Putamen (tissue), 1 donor: ENCODE results near the gene COLEC11.
"Not testable (repeated sequence)": the region's sequence is repeated elsewhere in the genome, so short reads cannot be mapped to it uniquely, and the experiment has no call there.

ENCODE experiments used
- DNase-seq: peaks from one replicate; pipeline ENCODE4 v3.0.0-alpha.2; 2016; ENCODE audit warnings: low spot score

Gene COLEC11

DNA sequence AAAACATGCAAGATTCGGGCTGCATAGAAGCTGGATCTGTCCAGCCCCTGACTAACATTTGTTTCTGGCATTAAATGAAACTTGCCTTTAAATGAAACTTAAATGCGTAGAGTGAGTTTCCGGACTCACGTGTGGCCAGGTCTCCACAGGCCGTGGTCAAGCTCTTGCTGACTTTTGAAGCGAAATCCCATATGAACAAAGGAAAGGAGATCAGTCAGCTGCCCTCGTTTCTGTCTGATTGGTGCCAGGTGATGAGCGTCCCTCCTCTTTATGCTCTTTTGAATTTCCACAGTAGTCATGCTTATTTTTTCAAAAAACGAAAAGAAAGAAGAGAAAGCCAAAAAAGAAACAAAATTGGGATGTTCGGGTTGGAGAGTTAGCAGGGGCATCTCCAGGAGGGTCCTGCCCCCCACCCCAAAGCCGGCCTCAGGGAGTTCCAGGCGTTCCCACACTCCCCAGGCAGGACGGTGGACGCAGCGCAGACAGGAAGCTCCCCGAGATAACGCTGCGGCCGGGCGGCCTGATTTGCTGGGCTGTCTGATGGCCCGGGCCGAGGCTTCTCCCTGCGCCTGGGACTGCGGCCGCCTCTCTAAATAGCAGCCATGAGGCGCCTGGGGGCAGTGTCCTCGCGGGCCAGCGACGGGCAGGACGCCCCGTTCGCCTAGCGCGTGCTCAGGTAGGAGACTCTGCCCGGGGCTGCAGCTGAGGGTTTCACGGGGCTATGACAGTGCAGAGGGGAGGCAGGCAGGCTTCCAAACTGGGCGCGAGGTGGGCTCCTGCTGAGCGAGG lies at the start of gene COLEC11:
Gene COLEC11 (plus strand): TSS at position 620 of the 789 bp plus-strand sequence. CDS start 9,229 bp downstream, outside the sequence.
- no peak for DNase-seq

DNA sequence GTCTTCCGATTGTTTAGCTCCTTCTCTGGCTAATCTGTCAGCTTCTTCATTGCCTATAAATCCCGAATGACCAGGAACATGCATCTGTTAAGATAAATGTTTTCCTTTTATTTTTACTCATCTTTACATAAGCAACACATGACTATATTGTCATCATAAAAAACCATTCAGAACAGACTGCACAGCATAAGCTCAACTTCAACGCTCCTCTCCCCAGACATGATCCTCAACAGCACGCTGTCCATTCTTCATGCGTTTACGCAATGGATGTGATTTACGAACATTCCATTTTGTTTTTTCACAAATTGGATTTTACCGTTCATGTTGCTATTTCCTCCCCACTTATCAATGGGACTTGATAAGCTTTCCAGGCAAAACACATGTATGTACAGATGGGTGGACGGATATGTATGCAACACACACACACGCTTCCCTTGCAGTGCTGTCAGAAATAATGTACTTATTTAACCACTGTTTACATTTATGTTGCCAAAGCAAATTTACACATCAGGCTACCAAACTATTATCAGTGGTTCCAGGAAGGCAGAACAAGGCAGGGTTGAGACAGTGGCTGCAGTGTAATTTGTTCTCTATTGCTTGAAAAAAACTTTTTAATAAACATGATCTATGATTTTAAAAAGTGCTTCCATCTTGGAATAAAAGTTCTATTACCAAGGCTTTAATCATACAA lies 49.0 kb upstream of the COLEC11 start:
- no peak for DNase-seq

DNA sequence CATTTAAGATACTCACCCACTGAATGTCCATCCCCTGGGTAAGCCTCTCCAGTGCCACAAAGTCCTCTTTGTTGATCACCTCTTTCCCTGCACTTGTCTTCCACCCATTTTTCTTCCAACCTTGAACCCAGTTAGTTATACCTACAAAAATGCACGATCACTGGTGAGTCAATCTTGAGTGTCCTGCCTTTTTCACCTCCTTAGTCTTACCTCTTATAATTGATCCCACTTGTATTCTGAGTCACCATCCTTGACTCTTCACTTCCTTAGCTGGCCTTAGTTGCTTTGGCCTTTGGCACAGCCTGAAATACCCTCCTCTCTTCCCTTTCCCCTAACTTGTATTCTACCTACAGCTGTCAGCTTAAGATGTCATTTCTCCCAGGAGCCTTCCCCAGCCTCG lies 47.0 kb upstream of the COLEC11 start:
- no peak for DNase-seq

DNA sequence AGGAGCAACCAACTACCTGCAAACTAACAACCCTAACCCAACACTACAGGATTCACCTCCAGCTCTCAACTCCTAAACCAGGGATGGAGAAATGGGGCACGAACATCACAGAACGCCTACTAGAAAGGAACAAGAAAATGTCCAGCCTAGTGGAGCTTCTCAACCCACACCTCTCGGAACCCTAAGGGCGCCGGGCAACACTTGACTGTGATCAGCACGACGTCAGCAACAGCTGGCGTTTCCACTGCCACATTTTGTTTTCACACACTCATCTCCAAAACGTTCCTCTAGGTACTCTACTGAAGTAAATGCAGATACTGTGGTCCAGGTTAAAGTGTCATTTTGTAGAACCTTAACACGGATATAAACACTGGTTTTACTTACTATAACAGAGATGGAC lies 41.0 kb upstream of the COLEC11 start:
- DNase-seq = no peak

DNA sequence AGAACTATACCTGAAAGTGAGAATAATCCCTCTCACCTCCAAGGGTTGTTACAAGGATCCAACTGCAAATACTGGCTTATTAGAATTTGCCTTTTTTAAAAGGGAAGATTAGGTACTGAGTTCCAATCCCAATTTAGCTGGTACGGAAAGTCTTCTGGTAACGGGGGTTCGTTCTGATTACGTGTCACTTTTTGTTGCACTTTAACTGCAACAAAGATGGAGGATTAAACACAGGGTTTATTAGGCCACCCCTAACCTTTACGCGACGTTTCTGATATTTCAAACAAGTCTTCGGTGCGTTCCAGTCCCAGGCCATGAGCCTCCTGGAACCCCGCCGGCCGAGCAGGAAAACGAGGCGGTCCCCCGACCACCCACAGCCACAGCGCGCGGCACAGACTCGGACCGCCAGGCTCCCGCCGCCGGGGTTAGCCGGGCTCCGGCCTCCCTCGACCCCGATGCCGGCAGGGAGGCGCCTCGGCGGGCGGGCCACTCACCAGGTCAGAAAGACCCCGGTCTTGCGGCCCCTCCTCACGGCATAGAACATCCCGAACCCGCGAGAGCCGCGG lies 37.2 kb upstream of the COLEC11 start:
- no peak for DNase-seq

DNA sequence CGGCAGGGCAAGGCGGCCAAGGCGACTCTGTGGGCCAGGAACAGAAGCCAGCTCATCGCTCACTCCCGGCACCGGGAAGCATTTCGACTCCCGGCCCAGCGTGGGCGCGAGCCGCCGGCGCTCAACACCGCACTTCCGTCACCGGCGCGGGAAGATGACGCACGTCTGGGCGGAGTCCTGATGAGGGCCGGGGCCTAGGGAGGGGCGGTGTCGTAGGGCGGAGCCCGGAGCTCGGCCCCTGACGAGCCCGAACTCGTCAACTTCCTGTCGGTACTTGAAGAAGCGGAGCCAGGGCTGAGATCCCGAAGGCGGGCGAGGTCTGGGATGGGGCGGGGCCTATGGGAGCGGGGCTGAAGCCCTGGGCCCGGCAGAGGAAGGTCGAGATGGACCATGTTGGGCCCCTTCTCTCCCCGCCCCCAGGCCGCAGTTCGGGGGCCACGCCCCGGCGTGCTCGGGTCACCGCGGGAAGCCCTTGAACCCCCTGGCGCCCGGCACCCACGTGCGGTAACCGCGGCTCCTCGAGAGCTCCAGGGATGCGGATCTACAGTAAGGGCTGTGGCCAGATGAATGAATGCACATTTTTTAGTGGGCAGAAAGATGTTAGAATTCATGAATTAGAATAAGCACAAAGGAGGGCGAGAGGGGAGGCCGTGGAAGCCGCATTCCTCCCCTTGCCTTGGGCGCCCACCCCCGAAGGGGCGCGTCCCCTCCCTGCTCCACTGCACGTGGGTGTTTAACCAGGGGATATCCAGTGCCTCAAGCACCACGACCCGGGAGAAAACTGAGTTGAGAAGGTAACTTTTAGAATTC lies 36.5 kb upstream of the COLEC11 start, which contains the start of gene RNASEH1:
Gene RNASEH1 (minus strand): TSS at position 129 of the 810 bp plus-strand sequence. CDS start 73 bp downstream, at position 56.
- DNase-seq = peak; percentile 97

DNA sequence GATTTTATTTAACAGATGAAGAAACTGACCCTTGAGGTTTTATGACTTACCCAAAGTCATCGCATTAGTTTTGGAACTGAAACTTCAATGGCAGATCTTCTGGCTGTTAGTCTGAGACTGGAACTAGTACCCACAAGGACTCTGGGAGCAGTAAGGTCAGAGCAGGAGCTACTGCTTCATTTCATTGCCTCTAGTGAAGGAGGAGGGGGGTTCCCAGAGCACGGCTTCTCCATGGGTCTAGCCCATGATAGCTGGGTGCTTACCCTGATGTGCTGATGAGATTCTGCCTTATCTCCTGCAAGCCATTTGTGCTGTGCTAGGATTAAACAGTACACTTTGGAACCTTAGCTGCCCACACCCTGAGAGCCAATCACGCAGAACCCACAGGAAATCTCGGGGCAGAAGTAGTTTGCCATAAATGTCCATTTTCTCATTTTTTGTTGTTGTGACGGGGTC lies 31.4 kb upstream of the COLEC11 start:
- DNase-seq = no peak

DNA sequence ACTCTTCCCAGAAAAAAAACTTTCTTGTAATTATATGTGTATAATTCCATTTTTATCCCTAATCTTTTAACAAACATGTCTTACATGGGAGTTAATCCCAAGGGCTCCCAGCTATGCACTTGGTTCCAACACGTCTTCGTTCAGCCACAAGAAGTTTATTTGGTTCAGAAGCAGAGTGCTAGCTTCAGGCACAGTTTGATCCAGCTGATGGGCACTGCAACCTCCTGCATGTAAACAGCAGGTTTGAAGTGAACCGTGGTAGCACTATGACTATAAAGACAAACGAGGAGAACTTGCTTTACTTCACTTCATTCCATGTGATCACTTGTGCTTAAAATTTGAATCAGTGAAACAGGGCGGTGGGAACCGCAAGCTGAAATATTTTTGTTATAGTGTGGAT lies 29.8 kb upstream of the COLEC11 start:
- no peak for DNase-seq

DNA sequence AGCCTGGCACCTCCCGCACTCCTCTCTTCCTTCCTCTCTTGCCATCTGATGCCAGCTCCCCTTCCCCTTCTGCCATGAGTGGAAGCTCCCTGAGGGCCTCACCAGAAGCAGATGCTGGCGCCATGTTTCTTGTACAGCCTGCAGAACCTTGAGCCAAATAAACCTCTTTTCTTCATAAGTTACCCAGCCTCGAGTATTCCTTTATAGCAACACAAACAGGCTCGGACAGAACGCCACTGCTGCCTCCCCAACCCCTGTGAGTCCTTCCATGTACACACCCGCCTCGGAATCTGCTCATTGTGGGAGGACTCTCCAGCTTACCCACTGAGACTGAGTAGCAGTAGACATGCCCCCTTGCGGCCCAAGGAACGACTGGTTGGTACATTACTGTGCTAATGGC lies 28.1 kb upstream of the COLEC11 start:
- DNase-seq = no peak

DNA sequence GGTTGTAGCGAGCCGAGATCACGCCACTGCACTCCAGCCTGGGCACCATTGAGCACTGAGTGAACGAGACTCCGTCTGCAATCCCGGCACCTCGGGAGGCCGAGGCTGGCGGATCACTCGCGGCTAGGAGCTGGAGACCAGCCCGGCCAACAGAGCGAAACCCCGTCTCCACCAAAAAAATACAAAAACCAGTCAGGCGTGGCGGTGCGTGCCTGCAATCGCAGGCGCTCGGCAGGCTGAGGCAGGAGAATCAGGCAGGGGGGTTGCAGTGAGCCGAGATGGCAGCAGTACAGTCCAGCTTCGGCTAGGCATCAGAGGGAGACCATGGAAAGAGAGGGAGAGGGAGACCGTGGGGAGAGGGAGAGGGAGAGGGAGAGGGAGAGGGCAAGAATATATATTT lies 25.3 kb upstream of the COLEC11 start:
- DNase-seq = not testable (repeated sequence)

DNA sequence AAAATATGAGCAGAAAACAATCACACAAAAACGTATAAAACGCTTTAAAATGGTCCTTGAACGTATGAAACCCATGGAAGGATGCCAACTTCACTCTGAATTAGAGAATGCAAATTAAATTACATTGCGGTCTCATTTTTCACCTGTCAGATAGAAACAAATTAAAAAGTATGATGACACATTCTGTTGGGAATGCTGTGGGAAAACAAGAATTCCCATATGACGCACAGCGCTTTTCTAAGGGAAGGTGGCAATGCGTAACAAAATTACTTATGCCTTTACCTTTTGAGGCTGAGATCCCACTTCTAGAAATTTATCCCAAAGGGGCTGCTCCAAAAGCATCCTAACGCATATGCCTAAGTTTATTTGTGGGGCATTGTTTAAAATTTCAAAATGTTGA lies 23.6 kb upstream of the COLEC11 start:
- DNase-seq = no peak

DNA sequence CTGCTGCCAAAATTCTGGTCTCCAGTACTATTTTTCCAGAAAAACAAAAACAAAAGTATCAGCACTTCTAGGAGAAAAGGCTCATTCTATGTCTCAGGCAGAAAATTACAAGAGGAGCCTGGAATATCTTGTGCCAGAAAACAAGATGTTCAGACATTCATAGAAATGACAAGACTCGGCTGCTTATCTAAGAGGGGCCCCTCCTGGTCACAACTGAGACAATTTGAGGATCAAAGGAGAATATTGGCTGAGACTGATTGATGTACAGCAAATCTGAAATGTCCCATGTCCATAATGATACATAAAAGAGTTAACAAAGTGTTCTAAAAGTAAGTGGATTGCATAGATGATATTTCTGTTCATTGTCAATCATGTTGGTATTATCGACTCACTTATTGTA lies 22.3 kb upstream of the COLEC11 start:
- no peak for DNase-seq

DNA sequence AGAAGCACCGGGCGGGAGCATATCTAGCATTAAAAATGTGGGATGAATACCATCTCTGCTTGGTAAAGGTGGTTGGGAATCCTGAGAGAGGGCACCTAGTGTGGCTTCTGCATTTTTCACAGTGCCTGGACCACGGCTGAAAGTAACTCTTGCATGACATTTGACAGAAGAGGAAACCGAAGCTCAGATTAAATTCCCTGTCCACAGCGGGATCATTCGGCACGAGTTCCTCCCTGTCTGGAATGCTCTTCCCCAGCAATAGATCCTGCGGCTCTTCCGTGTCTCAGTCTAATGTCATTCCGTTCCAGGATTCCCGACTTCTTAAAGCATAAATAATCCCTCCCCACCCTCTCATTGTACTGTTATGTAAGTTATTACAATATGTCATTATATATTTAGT lies 20.8 kb upstream of the COLEC11 start:
- DNase-seq = no peak

DNA sequence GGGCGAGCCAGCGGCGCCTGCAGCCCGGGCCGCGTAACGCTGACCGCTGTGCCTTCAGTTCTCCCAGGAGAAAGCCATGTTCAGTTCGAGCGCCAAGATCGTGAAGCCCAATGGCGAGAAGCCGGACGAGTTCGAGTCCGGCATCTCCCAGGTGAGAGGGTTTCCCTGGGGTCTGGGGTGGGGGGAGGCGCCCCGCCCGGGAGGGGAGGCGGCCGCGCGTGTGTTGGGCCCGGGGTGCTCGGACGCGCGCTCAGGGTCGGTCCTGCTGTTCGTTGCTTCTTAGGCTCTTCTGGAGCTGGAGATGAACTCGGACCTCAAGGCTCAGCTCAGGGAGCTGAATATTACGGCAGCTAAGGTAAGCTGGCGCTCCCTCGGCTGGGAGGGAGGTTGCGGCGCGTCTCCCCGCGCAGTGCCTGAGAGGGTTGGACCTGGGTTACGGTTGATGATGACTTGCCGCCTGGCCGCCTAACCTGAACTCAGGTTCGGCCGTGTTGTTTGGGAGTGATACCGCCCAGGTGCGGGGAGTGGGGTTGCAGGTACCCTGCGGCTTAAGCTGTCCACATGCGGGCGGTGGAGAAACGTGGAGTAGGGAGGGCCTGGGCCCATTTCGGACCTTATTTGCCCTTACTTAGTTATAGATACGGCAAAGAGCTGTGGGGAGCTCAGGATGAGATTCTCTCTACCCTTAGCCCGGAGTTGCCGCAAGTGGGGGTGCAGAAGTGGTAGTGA lies 19.2 kb upstream of the COLEC11 start:
- DNase-seq = no peak

DNA sequence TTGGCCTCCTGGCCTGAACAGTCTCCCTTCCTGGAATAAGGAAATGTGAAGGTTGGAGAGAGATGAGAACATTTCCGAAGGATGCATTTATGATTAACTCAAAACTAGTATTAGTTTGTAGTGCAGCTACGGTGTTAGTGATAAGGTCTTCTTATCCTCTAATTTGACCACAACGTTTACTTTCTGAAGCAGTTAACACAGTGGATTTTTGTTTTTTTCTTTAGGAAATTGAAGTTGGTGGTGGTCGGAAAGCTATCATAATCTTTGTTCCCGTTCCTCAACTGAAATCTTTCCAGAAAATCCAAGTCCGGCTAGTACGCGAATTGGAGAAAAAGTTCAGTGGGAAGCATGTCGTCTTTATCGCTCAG lies 18.7 kb upstream of the COLEC11 start:
- DNase-seq = not testable (repeated sequence)

DNA sequence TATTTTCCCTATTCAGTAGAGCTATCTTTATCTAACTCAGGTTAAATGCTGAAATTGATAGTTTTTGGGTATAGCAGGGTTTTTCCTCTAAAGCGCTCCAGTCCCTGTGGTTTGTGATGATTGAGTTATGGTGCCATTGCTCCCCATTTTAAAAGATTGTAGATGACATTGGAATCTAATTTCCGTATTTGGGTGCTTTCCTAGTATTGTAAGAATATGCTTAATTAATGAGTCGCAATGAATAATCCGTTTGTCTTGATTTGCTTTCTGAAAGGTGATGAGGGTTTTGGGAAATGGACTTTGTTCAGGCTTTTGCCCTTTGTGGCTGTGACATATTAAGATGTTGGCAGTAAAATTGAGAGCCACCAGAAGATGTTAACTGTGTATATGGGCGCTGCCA lies 15.9 kb upstream of the COLEC11 start:
- no peak for DNase-seq

DNA sequence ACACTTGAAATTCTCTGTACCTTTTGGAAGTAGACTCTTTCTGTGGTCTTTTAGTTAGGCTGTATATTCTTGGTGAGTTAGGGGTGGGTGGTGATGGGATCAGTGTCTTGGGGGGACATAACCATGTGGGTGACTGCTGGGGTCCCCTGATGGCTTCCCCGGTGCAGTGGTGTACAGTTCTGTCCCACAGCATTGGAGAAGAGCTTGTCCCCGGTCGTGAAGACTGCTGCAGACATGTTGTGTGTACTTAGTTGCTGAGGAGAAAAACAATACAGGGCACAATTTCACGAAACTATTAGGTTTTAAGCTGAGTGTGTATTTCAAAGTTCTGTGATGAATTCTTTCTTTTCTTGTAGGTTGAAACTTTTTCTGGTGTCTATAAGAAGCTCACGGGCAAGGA lies 14.5 kb upstream of the COLEC11 start:
- no peak for DNase-seq

DNA sequence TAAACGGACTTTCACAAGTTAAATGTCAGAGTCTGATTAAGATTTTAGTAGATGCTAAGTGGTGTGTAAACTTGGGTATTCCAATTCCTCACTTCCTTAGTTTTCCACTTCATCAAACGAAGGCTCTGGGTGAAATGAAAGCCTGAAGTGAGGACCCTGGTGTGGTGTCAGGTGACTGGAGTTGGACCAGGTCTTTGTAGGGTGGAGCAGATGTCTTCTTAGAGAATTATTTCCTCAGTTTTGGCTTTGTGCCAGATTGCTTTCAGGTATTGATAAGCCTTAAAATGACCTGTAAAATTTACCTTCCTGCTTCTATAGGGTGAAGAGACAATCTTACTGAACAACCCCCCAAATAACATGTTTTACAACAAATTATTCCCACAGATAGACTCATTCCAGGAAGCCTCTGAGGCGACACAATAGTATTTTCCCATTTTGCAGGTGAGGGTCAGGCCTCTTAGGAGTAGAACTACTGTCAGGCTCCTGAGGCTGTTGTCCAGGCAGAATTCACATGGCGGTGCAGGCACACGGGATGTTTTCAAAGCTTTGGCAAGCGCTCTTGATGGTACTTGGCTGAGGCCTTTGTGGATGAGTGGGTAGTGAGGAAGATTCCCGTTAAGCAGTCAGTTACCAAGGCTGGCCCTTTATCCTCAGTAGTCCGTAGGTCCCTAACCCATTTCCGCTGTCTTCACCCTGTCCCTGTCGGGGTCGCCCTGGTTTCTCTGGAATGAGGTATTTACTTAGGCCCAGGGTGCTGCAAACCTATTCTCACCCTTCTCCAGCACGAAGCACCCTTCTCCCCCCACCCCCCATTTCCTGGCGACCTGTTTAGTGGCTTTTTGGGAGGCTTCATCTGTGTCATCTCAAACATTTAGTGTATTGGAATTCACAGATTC lies 13.3 kb upstream of the COLEC11 start:
- no peak for DNase-seq

DNA sequence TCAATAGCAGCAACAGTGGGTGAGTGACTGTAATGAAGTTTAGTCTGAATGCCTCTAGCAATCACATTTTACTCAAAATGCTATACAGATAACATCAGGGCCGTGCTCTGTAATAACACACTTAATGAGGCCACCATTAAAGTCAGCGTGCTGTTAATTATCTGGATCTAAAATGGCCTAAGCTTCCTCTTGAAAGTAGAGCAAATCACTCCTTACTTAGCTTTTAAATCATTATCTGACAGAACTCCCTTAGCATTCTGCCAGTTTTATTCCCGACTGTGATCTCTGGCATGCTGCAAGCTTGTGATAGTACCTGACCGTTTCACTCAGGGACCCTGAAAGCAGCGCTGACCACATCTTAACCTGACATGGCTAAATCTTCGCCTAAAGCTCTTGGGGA lies 10.8 kb upstream of the COLEC11 start:
- no peak for DNase-seq

DNA sequence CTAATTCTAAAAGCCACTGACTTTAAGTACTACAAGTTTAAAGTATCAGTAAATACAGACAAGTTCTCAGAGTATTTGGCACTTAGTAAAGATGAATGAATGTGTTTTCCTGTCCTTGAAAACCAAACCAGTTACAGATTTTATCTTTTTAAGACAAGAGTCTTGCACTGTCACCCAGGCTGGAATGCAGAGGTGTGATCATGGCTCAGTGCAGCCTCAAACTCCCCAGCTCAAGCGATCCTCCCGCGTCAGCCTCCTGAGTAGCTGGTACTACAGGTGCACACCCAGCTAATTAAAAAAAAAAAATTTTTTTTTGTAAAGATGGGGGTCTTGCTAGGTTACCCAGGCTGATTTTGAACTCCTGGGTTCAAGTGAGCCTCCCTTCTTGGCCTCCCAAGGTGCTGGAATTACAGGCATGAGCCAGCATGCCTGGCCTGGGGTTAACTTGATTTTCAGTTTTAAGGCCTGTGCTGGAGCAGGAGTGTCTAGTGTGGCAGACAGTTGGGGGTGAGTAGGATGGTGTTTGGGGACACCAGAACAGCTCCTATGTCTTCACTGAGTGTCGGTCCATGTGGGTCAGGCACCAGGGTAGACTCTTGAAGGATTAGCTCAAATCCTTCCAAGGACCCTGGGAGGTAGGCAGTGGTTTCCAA lies 10.2 kb upstream of the COLEC11 start:
- no peak for DNase-seq
